Measurements from ENCODE around the gene MYL9. TPM values are rescaled to one million over a fixed set of nuclear protein-coding genes. Genes with fewer than 3 reads are reported as not detected.

MYL9 gene
- total and polyA plus RNA-seq, 2 experiments from 2014 or later, result 29.7 to 100 TPM

DNA sequence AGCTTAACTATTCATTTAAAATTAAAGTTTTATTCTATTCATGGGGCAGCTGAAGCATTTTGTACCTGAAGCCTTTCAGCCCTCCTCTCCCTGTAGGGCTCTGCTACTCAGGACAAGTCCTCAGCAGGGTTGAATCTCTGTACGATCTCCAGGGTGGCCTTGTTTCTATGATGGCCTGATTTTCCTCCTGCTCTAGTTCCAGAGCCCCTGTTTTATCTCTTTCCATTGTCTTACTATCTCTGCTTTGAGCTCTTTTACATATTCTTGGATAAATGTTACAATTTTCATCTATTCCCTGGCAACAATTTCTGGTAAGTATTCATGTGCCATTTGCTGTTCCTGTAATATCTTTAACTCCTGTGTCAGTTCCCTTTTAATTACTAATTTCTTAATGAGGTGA lies 19.8 kb upstream of the MYL9 start:
- Mint-ChIP-seq H3K27ac (no peak overlapping the region), H3K27me3 (ENCODE audit: insufficient read depth, low read depth, poor library complexity) (peaks cover 2% of the 10 kb centered on the region), H3K4me3 (no peak overlapping the region), H3K4me1 (no peaks in the 10 kb centered on the region), H3K9me3 (no peaks in the 10 kb centered on the region), H3K36me3 (ENCODE audit: low read depth) (peaks cover 28% of the 10 kb centered on the region)
- H3K4me2 ChIP-seq, result no peak overlapping the region
- no peaks in the 10 kb centered on the region for H3K27me3 ChIP-seq (ENCODE audit: insufficient read depth)
- H4K20me1 ChIP-seq (replicated peaks; ENCODE audit: insufficient read depth), result peaks cover 11% of the 10 kb centered on the region; the same call in 1 of the 2 replicates
- H3K4me1 ChIP-seq (ENCODE audit: insufficient read depth), result no peaks in the 10 kb centered on the region
- peaks cover 7% of the 10 kb centered on the region; the same call in 1 of the 2 replicates for H3F3A ChIP-seq (replicated peaks; ENCODE audit: low read depth)
- H3K4me3 ChIP-seq, result no peak overlapping the region
- no peaks in the 10 kb centered on the region for H3K79me2 ChIP-seq (replicated peaks; ENCODE audit: insufficient read depth)
- no peaks in the 10 kb centered on the region for H3K9me2 ChIP-seq (ENCODE audit: insufficient read depth)
- H3K27ac ChIP-seq (ENCODE audit: low read depth), result no peak overlapping the region
- no peak overlapping the region for H2AFZ ChIP-seq
- no peak for TF ChIP-seq JUNB (IDR thresholded peaks at IDR 0.05; ENCODE audit: unreplicated experiment)
- TF ChIP-seq ZNF114 (CRISPR knock-in tag; IDR thresholded peaks at IDR 0.05), result no peak
- TF ChIP-seq, protein P1, sequence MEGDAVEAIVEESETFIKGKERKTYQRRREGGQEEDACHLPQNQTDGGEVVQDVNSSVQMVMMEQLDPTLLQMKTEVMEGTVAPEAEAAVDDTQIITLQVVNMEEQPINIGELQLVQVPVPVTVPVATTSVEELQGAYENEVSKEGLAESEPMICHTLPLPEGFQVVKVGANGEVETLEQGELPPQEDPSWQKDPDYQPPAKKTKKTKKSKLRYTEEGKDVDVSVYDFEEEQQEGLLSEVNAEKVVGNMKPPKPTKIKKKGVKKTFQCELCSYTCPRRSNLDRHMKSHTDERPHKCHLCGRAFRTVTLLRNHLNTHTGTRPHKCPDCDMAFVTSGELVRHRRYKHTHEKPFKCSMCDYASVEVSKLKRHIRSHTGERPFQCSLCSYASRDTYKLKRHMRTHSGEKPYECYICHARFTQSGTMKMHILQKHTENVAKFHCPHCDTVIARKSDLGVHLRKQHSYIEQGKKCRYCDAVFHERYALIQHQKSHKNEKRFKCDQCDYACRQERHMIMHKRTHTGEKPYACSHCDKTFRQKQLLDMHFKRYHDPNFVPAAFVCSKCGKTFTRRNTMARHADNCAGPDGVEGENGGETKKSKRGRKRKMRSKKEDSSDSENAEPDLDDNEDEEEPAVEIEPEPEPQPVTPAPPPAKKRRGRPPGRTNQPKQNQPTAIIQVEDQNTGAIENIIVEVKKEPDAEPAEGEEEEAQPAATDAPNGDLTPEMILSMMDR (conservative IDR thresholded peaks at IDR 0.05; ENCODE audit: low read depth in 2 of 2), result no peak
- TF ChIP-seq, protein P2, sequence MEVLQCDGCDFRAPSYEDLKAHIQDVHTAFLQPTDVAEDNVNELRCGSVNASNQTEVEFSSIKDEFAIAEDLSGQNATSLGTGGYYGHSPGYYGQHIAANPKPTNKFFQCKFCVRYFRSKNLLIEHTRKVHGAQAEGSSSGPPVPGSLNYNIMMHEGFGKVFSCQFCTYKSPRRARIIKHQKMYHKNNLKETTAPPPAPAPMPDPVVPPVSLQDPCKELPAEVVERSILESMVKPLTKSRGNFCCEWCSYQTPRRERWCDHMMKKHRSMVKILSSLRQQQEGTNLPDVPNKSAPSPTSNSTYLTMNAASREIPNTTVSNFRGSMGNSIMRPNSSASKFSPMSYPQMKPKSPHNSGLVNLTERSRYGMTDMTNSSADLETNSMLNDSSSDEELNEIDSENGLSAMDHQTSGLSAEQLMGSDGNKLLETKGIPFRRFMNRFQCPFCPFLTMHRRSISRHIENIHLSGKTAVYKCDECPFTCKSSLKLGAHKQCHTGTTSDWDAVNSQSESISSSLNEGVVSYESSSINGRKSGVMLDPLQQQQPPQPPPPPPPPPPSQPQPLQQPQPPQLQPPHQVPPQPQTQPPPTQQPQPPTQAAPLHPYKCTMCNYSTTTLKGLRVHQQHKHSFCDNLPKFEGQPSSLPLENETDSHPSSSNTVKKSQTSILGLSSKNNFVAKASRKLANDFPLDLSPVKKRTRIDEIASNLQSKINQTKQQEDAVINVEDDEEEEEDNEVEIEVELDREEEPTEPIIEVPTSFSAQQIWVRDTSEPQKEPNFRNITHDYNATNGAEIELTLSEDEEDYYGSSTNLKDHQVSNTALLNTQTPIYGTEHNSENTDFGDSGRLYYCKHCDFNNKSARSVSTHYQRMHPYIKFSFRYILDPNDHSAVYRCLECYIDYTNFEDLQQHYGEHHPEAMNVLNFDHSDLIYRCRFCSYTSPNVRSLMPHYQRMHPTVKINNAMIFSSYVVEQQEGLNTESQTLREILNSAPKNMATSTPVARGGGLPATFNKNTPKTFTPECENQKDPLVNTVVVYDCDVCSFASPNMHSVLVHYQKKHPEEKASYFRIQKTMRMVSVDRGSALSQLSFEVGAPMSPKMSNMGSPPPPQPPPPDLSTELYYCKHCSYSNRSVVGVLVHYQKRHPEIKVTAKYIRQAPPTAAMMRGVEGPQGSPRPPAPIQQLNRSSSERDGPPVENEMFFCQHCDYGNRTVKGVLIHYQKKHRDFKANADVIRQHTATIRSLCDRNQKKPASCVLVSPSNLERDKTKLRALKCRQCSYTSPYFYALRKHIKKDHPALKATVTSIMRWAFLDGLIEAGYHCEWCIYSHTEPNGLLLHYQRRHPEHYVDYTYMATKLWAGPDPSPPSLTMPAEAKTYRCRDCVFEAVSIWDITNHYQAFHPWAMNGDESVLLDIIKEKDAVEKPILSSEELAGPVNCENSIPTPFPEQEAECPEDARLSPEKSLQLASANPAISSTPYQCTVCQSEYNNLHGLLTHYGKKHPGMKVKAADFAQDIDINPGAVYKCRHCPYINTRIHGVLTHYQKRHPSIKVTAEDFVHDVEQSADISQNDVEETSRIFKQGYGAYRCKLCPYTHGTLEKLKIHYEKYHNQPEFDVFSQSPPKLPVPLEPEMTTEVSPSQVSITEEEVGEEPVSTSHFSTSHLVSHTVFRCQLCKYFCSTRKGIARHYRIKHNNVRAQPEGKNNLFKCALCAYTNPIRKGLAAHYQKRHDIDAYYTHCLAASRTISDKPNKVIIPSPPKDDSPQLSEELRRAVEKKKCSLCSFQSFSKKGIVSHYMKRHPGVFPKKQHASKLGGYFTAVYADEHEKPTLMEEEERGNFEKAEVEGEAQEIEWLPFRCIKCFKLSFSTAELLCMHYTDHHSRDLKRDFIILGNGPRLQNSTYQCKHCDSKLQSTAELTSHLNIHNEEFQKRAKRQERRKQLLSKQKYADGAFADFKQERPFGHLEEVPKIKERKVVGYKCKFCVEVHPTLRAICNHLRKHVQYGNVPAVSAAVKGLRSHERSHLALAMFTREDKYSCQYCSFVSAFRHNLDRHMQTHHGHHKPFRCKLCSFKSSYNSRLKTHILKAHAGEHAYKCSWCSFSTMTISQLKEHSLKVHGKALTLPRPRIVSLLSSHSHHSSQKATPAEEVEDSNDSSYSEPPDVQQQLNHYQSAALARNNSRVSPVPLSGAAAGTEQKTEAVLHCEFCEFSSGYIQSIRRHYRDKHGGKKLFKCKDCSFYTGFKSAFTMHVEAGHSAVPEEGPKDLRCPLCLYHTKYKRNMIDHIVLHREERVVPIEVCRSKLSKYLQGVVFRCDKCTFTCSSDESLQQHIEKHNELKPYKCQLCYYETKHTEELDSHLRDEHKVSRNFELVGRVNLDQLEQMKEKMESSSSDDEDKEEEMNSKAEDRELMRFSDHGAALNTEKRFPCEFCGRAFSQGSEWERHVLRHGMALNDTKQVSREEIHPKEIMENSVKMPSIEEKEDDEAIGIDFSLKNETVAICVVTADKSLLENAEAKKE (CRISPR knock-in tag; IDR thresholded peaks at IDR 0.05), result no peak
- no peak for TF ChIP-seq NANOG (IDR thresholded peaks at IDR 0.05; ENCODE audit: borderline replicate concordance)
- TF ChIP-seq CREB1 (CRISPR knock-in tag; IDR thresholded peaks at IDR 0.05; ENCODE audit: low read depth), result no peak
- TF ChIP-seq POLR2AphosphoS5 (IDR thresholded peaks at IDR 0.05; ENCODE audit: low read depth), result no peak
- TF ChIP-seq, protein P3, sequence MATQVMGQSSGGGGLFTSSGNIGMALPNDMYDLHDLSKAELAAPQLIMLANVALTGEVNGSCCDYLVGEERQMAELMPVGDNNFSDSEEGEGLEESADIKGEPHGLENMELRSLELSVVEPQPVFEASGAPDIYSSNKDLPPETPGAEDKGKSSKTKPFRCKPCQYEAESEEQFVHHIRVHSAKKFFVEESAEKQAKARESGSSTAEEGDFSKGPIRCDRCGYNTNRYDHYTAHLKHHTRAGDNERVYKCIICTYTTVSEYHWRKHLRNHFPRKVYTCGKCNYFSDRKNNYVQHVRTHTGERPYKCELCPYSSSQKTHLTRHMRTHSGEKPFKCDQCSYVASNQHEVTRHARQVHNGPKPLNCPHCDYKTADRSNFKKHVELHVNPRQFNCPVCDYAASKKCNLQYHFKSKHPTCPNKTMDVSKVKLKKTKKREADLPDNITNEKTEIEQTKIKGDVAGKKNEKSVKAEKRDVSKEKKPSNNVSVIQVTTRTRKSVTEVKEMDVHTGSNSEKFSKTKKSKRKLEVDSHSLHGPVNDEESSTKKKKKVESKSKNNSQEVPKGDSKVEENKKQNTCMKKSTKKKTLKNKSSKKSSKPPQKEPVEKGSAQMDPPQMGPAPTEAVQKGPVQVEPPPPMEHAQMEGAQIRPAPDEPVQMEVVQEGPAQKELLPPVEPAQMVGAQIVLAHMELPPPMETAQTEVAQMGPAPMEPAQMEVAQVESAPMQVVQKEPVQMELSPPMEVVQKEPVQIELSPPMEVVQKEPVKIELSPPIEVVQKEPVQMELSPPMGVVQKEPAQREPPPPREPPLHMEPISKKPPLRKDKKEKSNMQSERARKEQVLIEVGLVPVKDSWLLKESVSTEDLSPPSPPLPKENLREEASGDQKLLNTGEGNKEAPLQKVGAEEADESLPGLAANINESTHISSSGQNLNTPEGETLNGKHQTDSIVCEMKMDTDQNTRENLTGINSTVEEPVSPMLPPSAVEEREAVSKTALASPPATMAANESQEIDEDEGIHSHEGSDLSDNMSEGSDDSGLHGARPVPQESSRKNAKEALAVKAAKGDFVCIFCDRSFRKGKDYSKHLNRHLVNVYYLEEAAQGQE (IDR thresholded peaks at IDR 0.05; ENCODE audit: unreplicated experiment), result no peak
- TF ChIP-seq STAT1 (IDR thresholded peaks at IDR 0.05; ENCODE audit: unreplicated experiment), result no peak
- TF ChIP-seq, protein P4, sequence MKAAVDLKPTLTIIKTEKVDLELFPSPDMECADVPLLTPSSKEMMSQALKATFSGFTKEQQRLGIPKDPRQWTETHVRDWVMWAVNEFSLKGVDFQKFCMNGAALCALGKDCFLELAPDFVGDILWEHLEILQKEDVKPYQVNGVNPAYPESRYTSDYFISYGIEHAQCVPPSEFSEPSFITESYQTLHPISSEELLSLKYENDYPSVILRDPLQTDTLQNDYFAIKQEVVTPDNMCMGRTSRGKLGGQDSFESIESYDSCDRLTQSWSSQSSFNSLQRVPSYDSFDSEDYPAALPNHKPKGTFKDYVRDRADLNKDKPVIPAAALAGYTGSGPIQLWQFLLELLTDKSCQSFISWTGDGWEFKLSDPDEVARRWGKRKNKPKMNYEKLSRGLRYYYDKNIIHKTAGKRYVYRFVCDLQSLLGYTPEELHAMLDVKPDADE (IDR thresholded peaks at IDR 0.05), result no peak
- no peak for TF ChIP-seq EZH2 (IDR thresholded peaks at IDR 0.05; ENCODE audit: low read depth, unreplicated experiment)
- no peak for TF ChIP-seq ZNF331 (CRISPR knock-in tag; IDR thresholded peaks at IDR 0.05; ENCODE audit: low read depth)
- no peak for TF ChIP-seq EZH2phosphoT487 (IDR thresholded peaks at IDR 0.05; ENCODE audit: unreplicated experiment)
- peaks cover 8% of the 10 kb centered on the region; the same call in 1 of the 2 replicates for H3K36me3 ChIP-seq (ENCODE audit: insufficient read depth)
- ATAC-seq (no peak), DNase-seq (ENCODE audit: low spot score) (no peak)

Data from GM23338 (cell line).